CD4-positive, alpha-beta T cell (primary cell): ENCODE measurements around the gene ADAT3. TPM values are rescaled to one million over a fixed set of nuclear protein-coding genes. Genes with fewer than 3 reads are reported as not detected.

ENCODE experiments used
- ATAC-seq: fragments of 200-7000 bp; cut with Tn5 transposase; one replicate; pipeline ENCODE4 v1.10.0; 2022; ENCODE audit warnings: mild to moderate bottlenecking; ENCODE audit not compliant: poor library complexity
- CTCF ChIA-PET: fragments of 350-600 bp; sonication (Branson Sonifier 250); formaldehyde crosslinking; loops from one replicate; lab custom pipeline; 2021; ENCODE audit warnings: antibody characterized with exemption, inconsistent platforms; lab: Charles Lee
- POLR2A ChIA-PET: fragments of 350-600 bp; sonication (Branson Sonifier 250); formaldehyde crosslinking; loops from one replicate; lab custom pipeline; 2021; ENCODE audit warnings: antibody characterized with exemption, inconsistent platforms; lab: Charles Lee
- DNase-seq, 14 experiments: peaks; one replicate each; pipeline ENCODE4 v3.0.0-alpha.2; 2013 to 2020; ENCODE audit warnings: mixed read lengths in 2 of 14
- H3K27ac ChIP-seq, 2 donors: one replicate each; pipeline versions ENCODE4 v1.5.1 to v1.7.0; 2013; ENCODE audit warnings: low read length in 2 of 2, low read depth in 1 of 2, mild to moderate bottlenecking in 1 of 2
- H3K27me3 ChIP-seq, 2 experiments: 1 replicate in 1 of 2; 2 replicates in 1 of 2; pipeline versions ENCODE4 v1.6.1 to v1.7.0; 2013; ENCODE audit warnings: low read length in 2 of 2, control low read depth in 1 of 2, mild to moderate bottlenecking in 1 of 2, moderate library complexity in 1 of 2; ENCODE audit not compliant: insufficient read depth in 2 of 2, control insufficient read depth in 1 of 2
- H3K36me3 ChIP-seq: one replicate; pipeline ENCODE4 v1.6.1; 2013; ENCODE audit warnings: low read length, control low read depth; ENCODE audit not compliant: insufficient read depth
- H3K4me1 ChIP-seq: one replicate; pipeline ENCODE4 v1.6.1; 2013; ENCODE audit warnings: low read length, control low read depth; ENCODE audit not compliant: insufficient read depth
- H3K4me3 ChIP-seq: one replicate; pipeline ENCODE4 v1.5.1; 2013; ENCODE audit warnings: mild to moderate bottlenecking, low read length, moderate library complexity
- H3K9me3 ChIP-seq, 2 experiments: 1 replicate in 1 of 2; 2 replicates in 1 of 2; pipeline versions ENCODE4 v1.6.1 to v1.7.0; 2013; ENCODE audit warnings: low read length in 2 of 2, mild to moderate bottlenecking in 2 of 2, control low read depth in 1 of 2, moderate library complexity in 1 of 2; ENCODE audit not compliant: control insufficient read depth in 1 of 2, insufficient read depth in 1 of 2
- H3K27ac Mint-ChIP-seq: one replicate; pipeline ENCODE4 v1.8.0; 2020; ENCODE audit warnings: mixed read lengths
- H3K27me3 Mint-ChIP-seq: one replicate; pipeline ENCODE4 v1.8.0; 2021; ENCODE audit warnings: mixed read lengths
- H3K36me3 Mint-ChIP-seq: one replicate; pipeline ENCODE4 v1.8.0; 2021; ENCODE audit warnings: low read depth, mixed read lengths
- H3K4me1 Mint-ChIP-seq: one replicate; pipeline ENCODE4 v1.8.0; 2021; ENCODE audit warnings: low read depth, mixed read lengths
- H3K4me3 Mint-ChIP-seq: one replicate; pipeline ENCODE4 v1.8.0; 2020; ENCODE audit warnings: mild to moderate bottlenecking, mixed read lengths
- H3K9me3 Mint-ChIP-seq: one replicate; pipeline ENCODE4 v1.8.0; 2020; ENCODE audit warnings: mixed read lengths
- intact Hi-C, 2 experiments: fragments of 100-400 bp; cut with DNase I in 1 of 2; cut with micrococcal nuclease in 1 of 2; formaldehyde crosslinking; loops; one replicate each; pipeline versions ENCODE4 v1.15.1 to v1.9.0; 2023 to 2025; cut with DNase I, micrococcal nuclease
- total RNA-seq, 174 experiments: library from RNA in 2 of 174; stranded (reverse) in 2 of 174; gene quantifications; one replicate each; pipeline ENCODE4 v1.2.3 and lab custom pipeline; 2021 to 2026
- TF ChIP-seq, protein P1 (sequence below): fragments of 200-600 bp; IDR thresholded peaks from one replicate; pipeline ENCODE4 v1.8.0; 2022; ENCODE audit warnings: antibody characterized with exemption, mild to moderate bottlenecking

Gene ADAT3
- total RNA-seq, 2 experiments from 2014 or later, result 7.9 to 8.2 TPM

DNA sequence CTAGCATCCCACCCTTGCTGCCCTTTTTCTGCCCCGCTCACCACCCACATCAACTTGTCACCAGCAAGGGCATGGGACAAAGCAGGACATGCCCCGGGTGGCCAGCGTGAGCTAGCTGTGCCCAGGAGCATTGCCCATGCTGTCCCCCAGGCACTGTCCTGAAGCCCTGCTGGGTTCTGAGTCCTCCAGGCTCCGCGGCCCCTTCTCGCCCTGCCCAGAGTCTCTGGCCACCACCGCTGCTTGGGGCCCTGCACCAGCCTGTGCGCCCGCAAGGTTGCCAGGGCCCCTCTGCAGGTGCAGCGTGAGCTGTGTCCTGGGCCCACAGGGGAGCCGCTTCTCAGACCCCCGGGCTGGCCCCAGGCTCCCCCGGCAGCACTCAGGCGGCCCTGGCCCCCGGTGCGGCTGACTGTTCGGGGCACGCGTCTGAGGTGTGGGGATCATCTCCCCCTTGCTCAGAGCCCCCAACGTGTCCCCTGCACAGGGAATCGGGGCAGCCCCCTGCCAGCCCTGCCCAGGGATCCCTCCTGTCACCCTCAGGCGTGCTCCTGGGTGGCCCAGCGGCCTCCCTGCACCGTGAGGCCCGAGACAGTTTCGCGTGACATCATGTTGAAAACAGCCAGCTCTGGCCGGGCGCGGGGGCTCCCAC is 39.8 kb downstream of the ADAT3 start:
- POLR2A ChIA-PET, result interaction anchor here (0.6 kb wide), 1 partner anchor 16 kb away, joined by 4 read pairs; no protein-coding TSS in a partner anchor
- no peaks in the 10 kb centered on the region for H3K9me3 Mint-ChIP-seq
- intact Hi-C loops, result loop anchor here in 1 of 2 experiments (5.0 kb wide), 1 partner anchor 42 kb away; no protein-coding TSS in a partner anchor
- H3K27ac ChIP-seq, result peak overlapping the region in 1 of 2 donors; percentile 21
- peaks cover 71% of the 10 kb centered on the region for H3K4me1 ChIP-seq
- H3K4me1 Mint-ChIP-seq, result peaks cover 32% of the 10 kb centered on the region
- CTCF ChIA-PET, result interaction anchor here (1.2 kb wide), 2 partner anchors 15 to 97 kb away, joined by 3 to 4 read pairs; no protein-coding TSS in a partner anchor
- no peak overlapping the region for H3K4me3 ChIP-seq
- no peaks in the 10 kb centered on the region for H3K9me3 ChIP-seq
- ATAC-seq (no peak), DNase-seq (no peak)
- H3K36me3 ChIP-seq, result peaks cover 15% of the 10 kb centered on the region
- H3K27ac Mint-ChIP-seq, result no peak overlapping the region
- peak overlapping the region; percentile 25 for H3K4me3 Mint-ChIP-seq
- TF ChIP-seq, protein P1, sequence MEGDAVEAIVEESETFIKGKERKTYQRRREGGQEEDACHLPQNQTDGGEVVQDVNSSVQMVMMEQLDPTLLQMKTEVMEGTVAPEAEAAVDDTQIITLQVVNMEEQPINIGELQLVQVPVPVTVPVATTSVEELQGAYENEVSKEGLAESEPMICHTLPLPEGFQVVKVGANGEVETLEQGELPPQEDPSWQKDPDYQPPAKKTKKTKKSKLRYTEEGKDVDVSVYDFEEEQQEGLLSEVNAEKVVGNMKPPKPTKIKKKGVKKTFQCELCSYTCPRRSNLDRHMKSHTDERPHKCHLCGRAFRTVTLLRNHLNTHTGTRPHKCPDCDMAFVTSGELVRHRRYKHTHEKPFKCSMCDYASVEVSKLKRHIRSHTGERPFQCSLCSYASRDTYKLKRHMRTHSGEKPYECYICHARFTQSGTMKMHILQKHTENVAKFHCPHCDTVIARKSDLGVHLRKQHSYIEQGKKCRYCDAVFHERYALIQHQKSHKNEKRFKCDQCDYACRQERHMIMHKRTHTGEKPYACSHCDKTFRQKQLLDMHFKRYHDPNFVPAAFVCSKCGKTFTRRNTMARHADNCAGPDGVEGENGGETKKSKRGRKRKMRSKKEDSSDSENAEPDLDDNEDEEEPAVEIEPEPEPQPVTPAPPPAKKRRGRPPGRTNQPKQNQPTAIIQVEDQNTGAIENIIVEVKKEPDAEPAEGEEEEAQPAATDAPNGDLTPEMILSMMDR, result no peak
- no peaks in the 10 kb centered on the region for H3K27me3 ChIP-seq
- H3K36me3 Mint-ChIP-seq, result peaks cover 45% of the 10 kb centered on the region
- H3K27me3 Mint-ChIP-seq, result peaks cover 5% of the 10 kb centered on the region

DNA sequence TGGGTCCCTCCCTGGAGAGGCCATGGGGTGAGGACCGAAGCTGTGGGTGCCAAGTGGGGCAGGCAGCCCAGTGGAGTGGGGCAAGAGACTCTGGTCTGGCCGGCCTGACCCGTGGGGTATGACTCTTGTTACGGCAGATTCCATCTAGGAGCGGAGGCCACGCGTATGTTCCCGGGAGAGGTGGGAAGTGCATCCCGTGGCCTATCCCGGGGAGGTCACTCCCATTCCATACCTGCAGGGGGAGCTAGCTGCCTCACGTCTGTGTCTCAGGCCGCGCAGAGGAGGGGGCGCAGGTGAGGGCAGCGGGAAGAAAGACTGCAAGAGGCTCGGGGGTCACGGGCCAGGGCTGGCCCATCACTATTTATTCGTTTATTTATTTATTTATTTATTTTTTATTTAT is 40.7 kb downstream of the ADAT3 start:
- TF ChIP-seq, protein P1, result peak; percentile 63

DNA sequence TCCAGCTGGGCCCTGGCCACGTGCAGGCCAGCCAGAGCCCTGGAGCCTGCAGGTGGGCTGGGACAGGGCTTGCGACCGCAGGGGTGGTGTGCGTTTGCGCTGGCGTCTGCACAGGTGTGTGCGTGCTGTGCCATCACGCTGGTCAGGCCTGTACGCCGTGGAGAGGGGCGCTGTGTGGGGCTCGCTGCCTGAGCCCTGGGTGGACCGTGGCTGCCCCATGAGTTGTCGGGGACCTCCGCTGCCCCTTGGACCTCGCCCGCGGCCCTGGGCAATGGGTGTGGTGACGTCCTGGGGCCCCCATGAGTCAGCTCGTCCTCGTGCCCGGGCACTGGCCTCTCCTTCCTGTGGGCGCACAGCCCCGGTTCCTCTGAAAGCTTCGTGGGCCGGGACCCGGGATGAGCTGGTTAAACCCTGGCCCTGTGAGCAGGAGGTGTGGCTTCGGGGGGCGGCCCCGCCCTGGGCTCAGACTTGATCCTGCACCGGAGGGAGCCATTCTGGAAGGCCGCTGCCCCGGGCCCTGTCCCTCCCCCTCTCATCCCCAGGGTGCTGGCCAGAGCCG is 42.5 kb downstream of the ADAT3 start:
- H3K27ac Mint-ChIP-seq, result no peak overlapping the region

More for the DNA sequence above, 40.7 kb downstream of the ADAT3 start:
- intact Hi-C loops, result loop anchor here in 1 of 2 experiments (5.0 kb wide), 1 partner anchor 41 kb away; no protein-coding TSS in a partner anchor
- Mint-ChIP-seq H3K27me3 (no peaks in the 10 kb centered on the region), H3K36me3 (peaks cover 43% of the 10 kb centered on the region), H3K27ac (peak overlapping the region; percentile 70), H3K4me3 (peak overlapping the region; percentile 78), H3K9me3 (no peaks in the 10 kb centered on the region), H3K4me1 (peaks cover 27% of the 10 kb centered on the region)
- DNase-seq (peak in 6 of 14 experiments; percentile 32 to 68 (median 43)), ATAC-seq (no peak)
- no peaks in the 10 kb centered on the region for H3K9me3 ChIP-seq
- no peak overlapping the region for H3K27ac ChIP-seq
- ChIA-PET POLR2A (no interaction called here), CTCF (interaction anchor here (0.5 to 1.2 kb wide), 4 partner anchors 16 to 1955 kb away, joined by 3 to 4 read pairs (median 4); no protein-coding TSS in a partner anchor)
- H3K36me3 ChIP-seq, result peaks cover 22% of the 10 kb centered on the region
- H3K4me3 ChIP-seq, result no peak overlapping the region
- H3K27me3 ChIP-seq, result no peaks in the 10 kb centered on the region
- peaks cover 73% of the 10 kb centered on the region for H3K4me1 ChIP-seq

More for the DNA sequence above, 42.5 kb downstream of the ADAT3 start:
- H3K4me1 ChIP-seq, result peaks cover 66% of the 10 kb centered on the region
- no peaks in the 10 kb centered on the region for H3K9me3 ChIP-seq
- no peak overlapping the region for H3K4me3 ChIP-seq
- POLR2A ChIA-PET, result no interaction called here
- peaks cover 30% of the 10 kb centered on the region for H3K36me3 ChIP-seq
- no peaks in the 10 kb centered on the region for H3K27me3 Mint-ChIP-seq
- peaks cover 24% of the 10 kb centered on the region for H3K4me1 Mint-ChIP-seq
- DNase-seq (no peak), ATAC-seq (no peak)
- peaks cover 41% of the 10 kb centered on the region for H3K36me3 Mint-ChIP-seq
- H3K9me3 Mint-ChIP-seq, result no peaks in the 10 kb centered on the region
- TF ChIP-seq, protein P1, result no peak
- intact Hi-C loops, result loop anchor here in 1 of 2 experiments (5.0 kb wide), 1 partner anchor 40 kb away; no protein-coding TSS in a partner anchor
- H3K27ac ChIP-seq, result no peak overlapping the region
- CTCF ChIA-PET, result no interaction called here
- no peaks in the 10 kb centered on the region for H3K27me3 ChIP-seq
- H3K4me3 Mint-ChIP-seq, result no peak overlapping the region
